Subcutaneous abdominal adipose tissue (tissue), 5 donors: ENCODE data around the gene ZFYVE26.

ENCODE experiments used
- H3K27ac ChIP-seq: one replicate; pipeline ENCODE4 v1.7.0; 2013; ENCODE audit warnings: low read depth, mild to moderate bottlenecking, inconsistent platforms, low read length, moderate library complexity
- H3K27me3 ChIP-seq, 5 donors: one replicate each; pipeline ENCODE4 v1.7.0; 2013; ENCODE audit warnings: low read length in 5 of 5, inconsistent platforms in 1 of 5; ENCODE audit not compliant: control insufficient read depth in 5 of 5, insufficient read depth in 4 of 5
- H3K36me3 ChIP-seq, 5 donors: one replicate each; pipeline ENCODE4 v1.7.0; 2013; ENCODE audit warnings: low read length in 5 of 5; ENCODE audit not compliant: control insufficient read depth in 5 of 5, insufficient read depth in 5 of 5
- H3K4me1 ChIP-seq, 5 donors: one replicate each; pipeline ENCODE4 v1.7.0; 2013; ENCODE audit warnings: low read length in 5 of 5, mild to moderate bottlenecking in 3 of 5, moderate library complexity in 1 of 5; ENCODE audit not compliant: control insufficient read depth in 5 of 5, insufficient read depth in 5 of 5
- H3K4me3 ChIP-seq, 5 donors: one replicate each; pipeline ENCODE4 v1.7.0; 2013; ENCODE audit warnings: low read length in 5 of 5, low read depth in 1 of 5
- H3K9ac ChIP-seq, 5 donors: one replicate each; pipeline ENCODE4 v1.7.0; 2013; ENCODE audit warnings: low read length in 5 of 5, mild to moderate bottlenecking in 4 of 5, moderate library complexity in 3 of 5
- H3K9me3 ChIP-seq, 5 donors: one replicate each; pipeline ENCODE4 v1.7.0; 2013; ENCODE audit warnings: low read length in 5 of 5; ENCODE audit not compliant: control insufficient read depth in 5 of 5
- donor health status: healthy.
- donor health status: healthy.
- donor health status: healthy.
- donor health status: healthy.
- donor health status: healthy.

ZFYVE26 gene

GRCh38 chr14:67816326-67817002 lies at the start of gene ZFYVE26:
TSS of gene ZFYVE26 (minus strand) at chr14:67816590. CDS start at chr14:67815963, 627 bp downstream.
- Histone ChIP-seq H3K9me3 (no peaks in the 10 kb centered on the region), H3K27ac (peak within 1 kb of the TSS; percentile 77), H3K9ac (peak within 1 kb of the TSS; percentile 84 to 95 (median 89)), H3K4me1 (peaks cover 6 to 35% (median 35%) of the 10 kb centered on the region in 5 donors), H3K27me3 (no peaks in the 10 kb centered on the region), H3K36me3 (peaks cover 3 to 18% (median 11%) of the 10 kb centered on the region in 5 donors), H3K4me3 (peak within 1 kb of the TSS; percentile 80 to 95 (median 83))

GRCh38 chr14:67863223-67863622 lies 46.8 kb upstream of the ZFYVE26 start:
- H3K4me3 ChIP-seq: no peak overlapping the region

GRCh38 chr14:67859169-67859749 lies 42.9 kb upstream of the ZFYVE26 start:
- peaks cover 0 to 11% (median 0%) of the 10 kb centered on the region in 5 donors for H3K4me1 ChIP-seq
- no peaks in the 10 kb centered on the region for H3K27me3 ChIP-seq
- no peak overlapping the region for H3K4me3 ChIP-seq
- no peak overlapping the region for H3K9ac ChIP-seq
- no peaks in the 10 kb centered on the region for H3K9me3 ChIP-seq
- no peaks in the 10 kb centered on the region for H3K36me3 ChIP-seq
- no peak overlapping the region for H3K27ac ChIP-seq

More at GRCh38 chr14:67863223-67863622, 46.8 kb upstream of the ZFYVE26 start:
- no peaks in the 10 kb centered on the region for H3K36me3 ChIP-seq
- H3K27me3 ChIP-seq: no peaks in the 10 kb centered on the region
- H3K27ac ChIP-seq: no peak overlapping the region
- no peaks in the 10 kb centered on the region for H3K9me3 ChIP-seq
- peaks cover 0 to 10% (median 0%) of the 10 kb centered on the region in 5 donors for H3K4me1 ChIP-seq
- H3K9ac ChIP-seq: no peak overlapping the region

GRCh38 chr14:67857778-67858350 lies 41.5 kb upstream of the ZFYVE26 start:
- Histone ChIP-seq H3K27ac (no peak overlapping the region), H3K36me3 (no peaks in the 10 kb centered on the region), H3K4me3 (no peak overlapping the region), H3K4me1 (peaks cover 0 to 11% (median 0%) of the 10 kb centered on the region in 5 donors), H3K9ac (no peak overlapping the region), H3K9me3 (no peaks in the 10 kb centered on the region), H3K27me3 (no peaks in the 10 kb centered on the region)

GRCh38 chr14:67856827-67857226 lies 40.4 kb upstream of the ZFYVE26 start:
- peaks cover 0 to 13% (median 0%) of the 10 kb centered on the region in 5 donors for H3K4me1 ChIP-seq
- no peaks in the 10 kb centered on the region for H3K9me3 ChIP-seq
- H3K27ac ChIP-seq: no peak overlapping the region
- H3K27me3 ChIP-seq: no peaks in the 10 kb centered on the region
- H3K36me3 ChIP-seq: no peaks in the 10 kb centered on the region
- no peak overlapping the region for H3K4me3 ChIP-seq
- H3K9ac ChIP-seq: no peak overlapping the region

GRCh38 chr14:67853715-67854114 lies 37.3 kb upstream of the ZFYVE26 start:
- peaks cover 0 to 14% (median 0%) of the 10 kb centered on the region in 5 donors for H3K4me1 ChIP-seq
- H3K27me3 ChIP-seq: no peaks in the 10 kb centered on the region
- H3K27ac ChIP-seq: no peak overlapping the region
- H3K9ac ChIP-seq: no peak overlapping the region
- no peak overlapping the region for H3K4me3 ChIP-seq
- no peaks in the 10 kb centered on the region for H3K36me3 ChIP-seq
- H3K9me3 ChIP-seq: peaks cover 0 to under 1% (median 0%) of the 10 kb centered on the region in 5 donors

GRCh38 chr14:67852926-67853604 lies 36.7 kb upstream of the ZFYVE26 start:
- Histone ChIP-seq H3K27me3 (no peaks in the 10 kb centered on the region), H3K36me3 (no peaks in the 10 kb centered on the region), H3K27ac (no peak overlapping the region), H3K9ac (no peak overlapping the region), H3K4me1 (peaks cover 0 to 10% (median 0%) of the 10 kb centered on the region in 5 donors), H3K9me3 (peaks cover 0 to 7% (median 0%) of the 10 kb centered on the region in 5 donors), H3K4me3 (no peak overlapping the region)

GRCh38 chr14:67851785-67852410 lies 35.5 kb upstream of the ZFYVE26 start:
- Histone ChIP-seq H3K27me3 (no peaks in the 10 kb centered on the region), H3K9ac (no peak overlapping the region), H3K9me3 (peaks cover 0 to 10% (median 0%) of the 10 kb centered on the region in 5 donors), H3K4me1 (peaks cover 0 to 10% (median 0%) of the 10 kb centered on the region in 5 donors), H3K4me3 (no peak overlapping the region), H3K27ac (no peak overlapping the region), H3K36me3 (no peaks in the 10 kb centered on the region)

GRCh38 chr14:67850066-67850830 lies 33.9 kb upstream of the ZFYVE26 start:
- Histone ChIP-seq H3K36me3 (peaks cover 0 to 2% (median 0%) of the 10 kb centered on the region in 5 donors), H3K27ac (no peak overlapping the region), H3K27me3 (no peaks in the 10 kb centered on the region), H3K9me3 (peaks cover 0 to 10% (median 2%) of the 10 kb centered on the region in 5 donors), H3K9ac (no peak overlapping the region), H3K4me1 (peaks cover 0 to 10% (median 0%) of the 10 kb centered on the region in 5 donors), H3K4me3 (no peak overlapping the region)
